IgD-negative memory B cell (primary cell): Measurements from ENCODE around the gene GOLGA6L10. TPM values are rescaled to one million over a fixed set of nuclear protein-coding genes. Genes with fewer than 3 reads are reported as not detected.
"Not testable (repeated sequence)": the region's sequence is repeated elsewhere in the genome, so short reads cannot be mapped to it uniquely, and the experiment has no call there.

Experiments used
- H3K27ac Mint-ChIP-seq, 3 donors: one replicate each; pipeline ENCODE4 v1.8.0; 2020 to 2022; ENCODE audit warnings: mild to moderate bottlenecking in 3 of 3, mixed read lengths in 3 of 3, moderate library complexity in 1 of 3
- H3K27me3 Mint-ChIP-seq: one replicate; pipeline ENCODE4 v1.8.0; 2021; ENCODE audit warnings: mixed read lengths
- H3K36me3 Mint-ChIP-seq: one replicate; pipeline ENCODE4 v1.8.0; 2020; ENCODE audit warnings: mild to moderate bottlenecking, mixed read lengths
- H3K4me1 Mint-ChIP-seq, 3 donors: one replicate each; pipeline ENCODE4 v1.8.0; 2020 to 2022; ENCODE audit warnings: mixed read lengths in 3 of 3, mild to moderate bottlenecking in 1 of 3
- H3K4me3 Mint-ChIP-seq, 4 donors: one replicate each; pipeline ENCODE4 v1.8.0; 2020 to 2022; ENCODE audit warnings: mild to moderate bottlenecking in 4 of 4, mixed read lengths in 4 of 4, moderate library complexity in 3 of 4
- H3K9me3 Mint-ChIP-seq, 3 donors: one replicate each; pipeline ENCODE4 v1.8.0; 2020 to 2021; ENCODE audit warnings: mixed read lengths in 3 of 3, mild to moderate bottlenecking in 1 of 3
- polyA plus RNA-seq: library from polyadenylated mRNA; unstranded; fragments of 300-500 nt; fragmentation: Illumina TruSeq; gene quantifications from one replicate; pipeline ENCODE4 v1.2.3, GENCODE V29; 2021

GOLGA6L10 gene
- polyA plus RNA-seq, 1 donor from 2014 or later, result 0.19 TPM

DNA sequence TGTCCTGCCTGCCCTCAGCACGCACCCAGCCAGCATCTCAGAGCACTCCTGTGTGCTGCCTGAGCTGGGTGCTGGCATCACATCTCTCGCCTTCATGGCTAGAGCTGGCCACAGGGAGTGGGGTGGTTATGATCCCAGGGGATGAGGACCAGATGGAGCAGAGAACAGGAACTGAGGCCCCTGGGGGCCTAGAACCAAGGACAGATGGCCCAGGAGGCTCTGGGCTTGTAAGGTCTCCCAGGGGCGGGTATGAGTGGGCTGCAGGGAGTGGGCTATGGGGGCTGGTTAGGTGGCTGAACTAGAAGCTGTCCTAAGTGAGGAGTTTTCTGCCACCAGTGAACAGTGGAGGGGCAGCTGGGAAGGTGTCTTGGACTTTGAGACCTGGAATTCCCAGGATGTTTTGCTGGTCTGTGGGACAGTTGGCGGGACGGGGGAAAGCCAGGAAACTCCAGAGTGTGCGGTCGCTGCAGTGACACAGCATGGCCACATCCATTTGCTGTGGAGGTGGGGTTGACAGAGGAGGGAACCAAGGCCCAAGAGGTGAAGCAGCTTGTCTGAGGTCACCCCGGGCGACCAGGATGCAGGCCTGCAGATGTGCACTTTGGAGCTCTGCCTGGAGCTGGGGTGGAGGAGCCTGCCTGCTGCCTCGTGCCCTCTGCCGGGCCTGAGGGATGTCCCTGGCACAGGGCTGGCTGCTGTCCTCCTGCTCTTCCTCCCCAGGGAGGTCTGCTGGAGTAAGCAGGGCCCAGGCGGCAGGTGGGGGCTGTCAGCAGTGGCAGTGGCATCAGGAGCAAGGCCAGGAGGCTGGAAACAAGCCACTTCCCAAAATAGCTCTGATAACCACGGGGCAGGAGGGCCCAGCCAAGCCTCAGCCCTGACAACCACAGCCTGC lies 16.3 kb downstream of the GOLGA6L10 start:
- not testable (repeated sequence) for H3K36me3 Mint-ChIP-seq, H3K27ac Mint-ChIP-seq, H3K27me3 Mint-ChIP-seq, H3K9me3 Mint-ChIP-seq, H3K4me3 Mint-ChIP-seq, H3K4me1 Mint-ChIP-seq

DNA sequence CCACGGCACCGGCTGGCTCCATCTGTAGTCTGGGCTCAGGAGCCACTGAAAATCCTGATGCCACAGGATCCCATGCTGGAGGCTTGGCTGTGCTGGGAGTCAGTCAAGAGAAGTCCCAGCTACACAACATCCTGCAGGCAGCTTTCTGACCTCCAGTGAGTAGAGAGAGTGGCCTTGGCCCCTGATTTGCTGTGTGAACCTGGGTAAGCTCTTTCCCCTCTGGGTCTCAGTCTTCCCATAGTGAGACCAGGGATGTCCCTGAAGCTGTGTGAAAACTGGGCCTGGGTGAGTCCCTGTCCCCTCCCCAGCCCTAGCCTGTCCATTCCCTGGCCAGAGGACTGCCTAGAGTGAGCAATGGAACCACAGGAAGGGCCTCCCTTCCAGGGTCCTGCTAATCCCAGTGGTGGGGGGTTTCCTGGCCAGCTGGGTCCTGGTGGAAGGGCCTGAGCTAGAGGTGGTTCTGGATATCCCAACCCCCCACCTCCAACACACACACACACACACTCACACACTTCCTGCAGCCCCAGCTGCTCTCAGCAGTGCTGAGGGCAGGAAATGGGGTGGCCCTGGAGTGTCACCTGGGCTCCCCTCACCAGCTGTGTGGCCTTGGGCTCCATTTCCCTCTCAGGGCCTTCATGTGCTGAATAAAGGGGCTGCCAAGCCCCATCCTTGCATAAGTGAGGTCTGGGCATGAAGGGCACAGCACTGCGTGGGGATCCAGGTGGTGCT lies 17.5 kb downstream of the GOLGA6L10 start:
- not testable (repeated sequence) for H3K9me3 Mint-ChIP-seq, H3K4me1 Mint-ChIP-seq, H3K36me3 Mint-ChIP-seq, H3K4me3 Mint-ChIP-seq, H3K27ac Mint-ChIP-seq, H3K27me3 Mint-ChIP-seq

DNA sequence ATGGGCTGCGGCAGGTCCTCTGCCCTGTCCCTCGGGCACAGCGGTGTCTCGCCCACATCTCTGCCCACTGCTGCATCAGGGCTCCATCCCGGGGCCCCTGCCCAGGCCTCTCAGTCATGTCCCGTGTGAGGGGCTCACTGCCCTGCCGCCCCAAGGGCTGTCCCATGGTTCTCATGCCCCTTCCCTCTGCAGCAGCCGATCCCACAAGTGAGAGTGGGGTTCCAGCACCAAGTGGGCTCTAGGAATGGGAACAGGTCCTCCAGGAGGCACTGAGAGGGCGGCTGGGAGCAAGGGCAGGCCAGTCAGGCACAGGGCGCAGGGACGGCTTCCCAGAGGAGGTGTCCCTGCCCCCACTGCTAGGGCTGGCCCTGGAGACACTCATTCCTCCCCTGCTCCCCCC lies 18.4 kb downstream of the GOLGA6L10 start:
- not testable (repeated sequence) for H3K4me3 Mint-ChIP-seq, H3K27me3 Mint-ChIP-seq, H3K36me3 Mint-ChIP-seq, H3K4me1 Mint-ChIP-seq, H3K27ac Mint-ChIP-seq, H3K9me3 Mint-ChIP-seq

DNA sequence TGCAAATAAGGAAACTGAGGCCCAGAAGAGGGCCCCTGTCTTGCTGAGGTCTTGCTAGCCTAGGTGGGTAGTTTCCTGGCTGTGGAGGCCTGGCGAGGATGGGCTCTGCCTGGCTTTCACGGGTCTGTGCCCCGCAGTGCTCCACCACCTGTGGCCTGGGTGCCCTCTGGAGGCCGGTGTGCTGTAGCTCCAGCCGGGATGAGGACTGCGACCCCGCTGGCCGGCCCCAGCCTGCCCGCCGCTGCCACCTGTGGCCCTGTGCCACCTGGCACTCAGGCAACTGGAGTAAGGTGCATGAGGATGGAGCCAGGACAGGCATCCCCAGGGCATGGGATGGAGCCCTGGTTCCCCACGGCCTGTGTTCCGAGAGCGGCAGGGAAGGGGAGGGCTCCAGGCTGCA lies 20.2 kb downstream of the GOLGA6L10 start:
- H3K4me1 Mint-ChIP-seq, H3K9me3 Mint-ChIP-seq, H3K27me3 Mint-ChIP-seq, H3K4me3 Mint-ChIP-seq, H3K27ac Mint-ChIP-seq, H3K36me3 Mint-ChIP-seq: not testable (repeated sequence)

DNA sequence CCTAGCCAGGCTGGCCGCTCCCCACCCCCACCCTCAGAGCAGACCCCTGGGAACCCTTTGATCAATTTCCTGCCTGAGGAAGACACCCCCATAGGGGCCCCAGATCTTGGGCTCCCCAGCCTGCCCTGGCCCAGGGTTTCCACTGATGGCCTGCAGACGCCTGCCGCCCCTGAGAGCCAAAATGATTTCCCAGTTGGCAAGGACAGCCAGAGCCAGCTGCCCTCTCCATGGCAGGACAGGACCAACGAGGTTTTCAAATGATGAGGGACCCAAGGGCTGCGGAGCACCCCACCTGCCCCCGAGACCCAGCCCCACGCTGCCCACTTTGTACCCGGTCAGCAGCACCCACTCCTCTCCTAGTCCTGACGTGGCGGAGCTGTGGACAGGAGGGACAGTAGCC lies 21.9 kb downstream of the GOLGA6L10 start:
- not testable (repeated sequence) for H3K27ac Mint-ChIP-seq, H3K27me3 Mint-ChIP-seq, H3K4me1 Mint-ChIP-seq, H3K9me3 Mint-ChIP-seq, H3K4me3 Mint-ChIP-seq, H3K36me3 Mint-ChIP-seq

DNA sequence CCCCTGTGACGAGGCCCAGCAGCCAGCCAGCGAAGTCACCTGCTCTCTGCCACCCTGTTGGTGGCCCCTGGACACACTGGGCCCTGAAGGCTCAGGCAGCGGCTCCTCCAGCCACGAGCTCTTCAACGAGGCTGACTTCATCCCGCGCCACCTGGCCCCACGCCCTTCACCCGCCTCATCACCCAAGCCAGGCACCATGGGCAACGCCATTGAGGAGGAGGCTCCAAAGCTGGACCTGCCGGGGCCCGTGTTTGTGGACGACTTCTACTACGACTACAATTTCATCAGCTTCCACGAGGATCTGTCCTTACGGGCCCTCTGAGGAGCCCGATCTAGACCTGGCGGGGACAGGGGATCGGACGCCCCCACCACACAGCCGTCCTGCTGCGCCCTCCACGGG lies 22.4 kb downstream of the GOLGA6L10 start:
- H3K36me3 Mint-ChIP-seq, H3K27me3 Mint-ChIP-seq, H3K9me3 Mint-ChIP-seq, H3K27ac Mint-ChIP-seq, H3K4me3 Mint-ChIP-seq, H3K4me1 Mint-ChIP-seq: not testable (repeated sequence)

DNA sequence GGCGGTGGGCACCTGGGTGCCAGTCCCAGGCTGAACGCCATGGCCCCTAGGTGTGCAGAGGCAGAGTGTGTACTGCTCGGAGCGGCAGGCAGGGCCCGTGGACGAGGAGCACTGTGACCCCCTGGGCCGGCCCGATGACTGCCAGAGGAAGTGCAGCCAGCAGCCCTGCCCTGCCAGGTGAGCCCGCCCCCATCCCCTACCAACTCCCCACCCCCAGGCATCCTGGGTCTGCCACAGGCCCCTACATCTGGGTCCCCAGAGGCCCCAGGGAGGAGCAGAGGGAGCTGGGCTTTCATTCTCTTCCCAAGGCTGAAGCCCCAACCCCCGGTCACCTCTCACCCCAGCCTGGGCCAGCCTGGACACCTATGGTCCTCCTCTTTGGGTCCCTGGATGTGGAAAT lies 23.6 kb downstream of the GOLGA6L10 start:
- H3K9me3 Mint-ChIP-seq, H3K27ac Mint-ChIP-seq, H3K4me1 Mint-ChIP-seq, H3K27me3 Mint-ChIP-seq, H3K36me3 Mint-ChIP-seq: not testable (repeated sequence)
- H3K4me3 Mint-ChIP-seq, result peak overlapping the region in 1 of 4 donors; percentile 28

DNA sequence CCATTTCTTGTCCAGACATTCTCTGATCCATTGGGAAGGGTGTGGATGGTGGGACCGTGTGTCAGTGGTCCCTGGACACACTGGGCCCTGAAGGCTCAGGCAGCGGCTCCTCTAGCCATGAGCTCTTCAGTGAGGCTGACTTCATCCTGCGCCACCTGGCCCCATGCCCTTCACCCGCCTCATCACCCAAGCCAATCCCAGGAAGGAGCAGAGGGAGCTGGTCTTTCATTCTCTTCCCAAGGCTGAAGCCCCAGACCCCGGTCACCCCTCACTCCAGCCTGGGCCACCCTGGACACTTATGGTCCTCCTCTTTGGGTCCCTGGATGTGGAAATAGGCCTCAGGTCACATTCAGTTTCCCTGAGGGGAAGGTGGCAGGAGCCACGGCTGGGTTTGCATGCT lies 24.4 kb downstream of the GOLGA6L10 start:
- H3K4me1 Mint-ChIP-seq, H3K36me3 Mint-ChIP-seq, H3K4me3 Mint-ChIP-seq, H3K27me3 Mint-ChIP-seq, H3K9me3 Mint-ChIP-seq, H3K27ac Mint-ChIP-seq: not testable (repeated sequence)

DNA sequence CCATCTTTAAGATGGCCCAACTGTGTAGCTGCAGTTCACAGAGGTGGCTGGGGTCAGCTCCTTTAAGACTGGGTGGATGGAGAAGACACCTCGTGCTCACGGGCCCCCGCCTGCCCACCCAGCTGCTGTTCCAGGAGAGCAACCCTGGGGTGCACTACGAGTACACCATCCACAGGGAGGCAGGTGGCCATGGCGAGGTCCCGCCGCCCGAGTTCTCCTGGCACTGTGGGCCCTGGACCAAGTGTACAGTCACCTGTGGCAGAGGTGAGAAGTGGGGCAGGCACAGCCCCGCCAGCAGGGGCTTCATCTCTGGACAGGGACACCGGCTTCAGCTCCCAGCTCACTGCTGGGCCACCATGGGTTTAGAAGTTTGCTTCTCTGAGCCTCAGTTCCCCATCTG lies 26.8 kb downstream of the GOLGA6L10 start:
- not testable (repeated sequence) for H3K4me3 Mint-ChIP-seq, H3K9me3 Mint-ChIP-seq, H3K4me1 Mint-ChIP-seq, H3K36me3 Mint-ChIP-seq, H3K27ac Mint-ChIP-seq, H3K27me3 Mint-ChIP-seq

DNA sequence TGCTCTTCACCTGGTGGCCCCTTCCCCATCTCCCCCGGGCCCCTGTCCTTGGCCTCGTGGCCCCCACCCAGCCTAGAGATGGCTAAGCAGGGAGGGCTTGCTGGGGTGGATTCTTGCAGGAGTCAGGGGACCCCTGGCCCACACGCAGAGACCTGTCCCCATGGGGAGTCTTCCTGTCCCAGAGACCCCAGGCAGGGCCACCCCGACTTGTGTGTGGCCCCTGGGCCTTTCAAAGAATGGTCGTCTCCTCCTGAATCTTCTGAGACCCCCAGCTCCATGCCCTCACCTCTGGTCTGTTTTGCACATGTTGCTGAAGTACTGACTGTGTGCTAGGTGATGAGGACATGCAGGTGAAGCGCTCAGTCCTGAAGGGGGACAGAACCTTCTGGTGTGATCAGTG lies 28.4 kb downstream of the GOLGA6L10 start:
- not testable (repeated sequence) for H3K27me3 Mint-ChIP-seq, H3K4me3 Mint-ChIP-seq, H3K27ac Mint-ChIP-seq, H3K9me3 Mint-ChIP-seq, H3K36me3 Mint-ChIP-seq, H3K4me1 Mint-ChIP-seq

DNA sequence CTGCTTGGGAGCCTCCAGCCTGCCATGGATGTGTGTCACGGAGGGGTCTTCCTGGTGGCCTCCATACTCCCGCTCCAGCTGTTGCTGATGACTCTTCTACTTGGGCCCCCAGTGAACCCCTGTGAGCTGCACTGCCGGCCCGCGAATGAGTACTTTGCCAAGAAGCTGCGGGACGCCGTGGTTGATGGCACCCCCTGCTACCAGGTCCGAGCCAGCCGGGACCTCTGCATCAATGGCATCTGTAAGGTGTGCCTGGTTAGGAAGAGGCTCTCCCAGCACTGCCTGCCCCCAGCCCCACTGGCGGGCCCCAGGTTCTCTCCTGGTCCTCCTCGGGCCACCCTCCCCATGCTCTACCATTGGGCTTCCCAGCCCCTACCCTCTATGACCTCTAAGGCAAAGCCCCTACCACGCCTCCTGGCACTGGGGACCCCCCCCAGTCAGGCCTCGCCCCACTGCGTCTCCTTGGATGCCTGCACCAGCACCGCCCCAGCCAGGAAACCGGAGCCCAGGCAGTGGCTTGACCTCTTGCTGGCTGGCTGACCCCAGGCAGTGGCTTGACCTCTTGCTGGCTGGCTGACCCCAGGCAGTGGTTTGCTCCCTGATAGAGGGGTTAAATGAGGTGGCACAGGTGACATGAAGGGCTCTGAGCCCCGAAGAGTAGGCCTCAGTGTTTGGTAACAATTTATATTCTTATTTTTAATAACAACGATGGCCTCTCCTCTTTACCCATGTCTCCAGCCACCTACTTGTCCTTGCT lies 29.6 kb downstream of the GOLGA6L10 start:
- not testable (repeated sequence) for H3K4me1 Mint-ChIP-seq, H3K9me3 Mint-ChIP-seq, H3K36me3 Mint-ChIP-seq

DNA sequence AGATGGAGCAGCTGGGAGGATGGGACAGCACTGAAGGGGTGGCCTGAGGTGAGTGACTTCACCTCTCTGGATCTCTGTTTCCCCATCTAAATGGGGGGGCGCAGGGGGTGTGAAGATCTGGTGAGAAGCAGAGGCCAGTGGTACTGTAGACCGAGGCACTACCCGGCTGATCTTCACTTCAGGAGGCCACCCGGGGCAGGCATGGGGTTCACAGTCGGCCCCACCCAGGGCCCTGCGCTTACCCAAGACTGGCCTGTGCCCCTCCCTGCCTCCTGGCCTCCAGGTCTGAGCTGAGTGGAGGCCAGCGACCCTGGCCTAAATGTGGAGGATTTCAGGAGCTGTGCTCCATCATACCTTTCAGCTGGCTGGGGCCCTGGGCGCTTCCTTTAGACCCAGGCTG lies 31.0 kb downstream of the GOLGA6L10 start:
- H3K27me3 Mint-ChIP-seq, H3K4me3 Mint-ChIP-seq, H3K36me3 Mint-ChIP-seq, H3K27ac Mint-ChIP-seq, H3K9me3 Mint-ChIP-seq, H3K4me1 Mint-ChIP-seq: not testable (repeated sequence)

More for the DNA sequence above, 29.6 kb downstream of the GOLGA6L10 start:
- H3K27me3 Mint-ChIP-seq, H3K27ac Mint-ChIP-seq, H3K4me3 Mint-ChIP-seq: not testable (repeated sequence)

DNA sequence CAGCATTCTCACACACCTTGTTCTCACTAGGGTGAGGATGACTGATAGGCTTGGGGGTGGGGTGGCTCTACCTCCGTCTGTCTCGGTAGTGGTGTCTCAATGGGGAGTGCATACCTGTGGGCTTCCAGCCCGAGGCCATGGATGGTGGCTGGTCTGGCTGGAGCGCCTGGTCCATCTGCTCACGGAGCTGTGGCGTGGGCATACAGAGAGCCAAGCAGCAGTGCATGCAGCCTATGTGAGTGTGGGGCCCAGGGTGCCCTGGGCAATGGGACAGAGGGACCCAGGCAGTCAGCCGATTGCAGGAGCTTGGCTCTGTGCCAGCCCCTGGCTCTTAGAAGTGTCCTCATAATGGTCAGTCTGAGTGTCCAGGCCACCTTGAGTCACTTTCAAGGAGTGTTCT lies 31.8 kb downstream of the GOLGA6L10 start:
- H3K4me3 Mint-ChIP-seq, H3K9me3 Mint-ChIP-seq, H3K27ac Mint-ChIP-seq, H3K4me1 Mint-ChIP-seq, H3K36me3 Mint-ChIP-seq, H3K27me3 Mint-ChIP-seq: not testable (repeated sequence)

DNA sequence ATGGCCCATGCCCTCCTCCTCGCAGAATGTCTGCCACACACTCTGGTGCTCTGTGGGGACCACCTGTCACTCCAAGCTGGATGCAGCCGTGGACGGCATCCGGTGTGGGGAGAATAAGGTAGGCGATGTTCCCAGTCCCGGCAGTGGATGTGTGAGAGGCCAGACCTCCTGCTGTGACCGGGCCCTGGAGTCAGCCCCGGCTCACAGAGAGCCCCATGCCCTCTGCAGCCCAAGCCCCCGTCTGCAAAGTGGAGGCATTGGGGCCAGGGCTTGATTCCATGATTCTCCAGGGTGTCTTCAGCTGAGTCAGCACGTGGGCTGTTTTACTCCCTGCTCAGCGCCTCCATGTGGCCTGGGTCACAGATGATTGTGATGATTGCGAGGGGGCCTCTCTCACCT lies 32.2 kb downstream of the GOLGA6L10 start:
- Mint-ChIP-seq H3K4me1 (no peaks in the 10 kb centered on the region), H3K36me3 (no peaks in the 10 kb centered on the region), H3K27me3 (no peaks in the 10 kb centered on the region), H3K27ac (no peak overlapping the region), H3K9me3 (no peaks in the 10 kb centered on the region), H3K4me3 (no peak overlapping the region)

DNA sequence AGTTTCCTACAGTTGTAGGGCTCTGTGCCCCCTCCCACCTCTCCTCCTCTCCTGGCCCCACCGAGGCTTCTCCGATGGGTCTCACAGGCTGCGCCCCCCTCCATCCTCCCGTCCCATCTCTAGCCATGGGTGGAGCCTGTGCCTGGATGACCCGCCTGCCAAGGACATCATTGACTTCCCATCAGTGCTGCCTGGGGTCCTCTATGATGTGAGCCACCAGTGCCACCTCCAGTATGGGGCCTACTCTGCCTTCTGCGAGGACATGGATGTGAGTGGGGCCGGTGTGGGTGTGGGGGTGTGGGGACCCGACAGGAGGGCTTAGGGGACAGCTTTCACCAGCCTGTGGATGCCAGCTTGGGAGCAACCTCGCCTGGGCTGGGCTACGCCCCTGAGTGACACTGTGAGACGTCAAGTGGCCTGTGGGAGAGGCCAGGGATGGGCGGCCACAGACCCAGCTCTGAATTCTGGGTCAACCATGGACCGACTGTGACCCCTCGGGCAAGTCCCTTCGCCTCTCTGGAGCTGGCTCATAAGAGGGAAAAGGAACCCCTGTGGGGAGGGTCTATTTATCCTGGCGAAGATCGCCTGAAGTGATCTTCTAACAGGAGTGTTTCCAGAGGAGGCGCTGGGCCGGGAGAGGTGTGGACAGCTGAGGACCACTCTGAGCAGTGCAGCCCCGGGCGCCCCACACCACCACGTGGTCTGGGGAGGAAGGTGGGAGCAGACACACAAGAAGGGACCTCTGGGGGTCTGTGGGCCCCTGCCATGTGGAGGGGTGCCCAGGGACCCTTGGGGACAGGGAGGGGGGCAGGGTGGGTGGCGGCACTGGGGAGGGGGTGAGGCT lies 32.8 kb downstream of the GOLGA6L10 start:
- H3K36me3 Mint-ChIP-seq, H3K9me3 Mint-ChIP-seq, H3K4me3 Mint-ChIP-seq, H3K4me1 Mint-ChIP-seq, H3K27me3 Mint-ChIP-seq, H3K27ac Mint-ChIP-seq: not testable (repeated sequence)
